Kidney epithelial cell (primary cell): ENCODE measurements around the gene ELOVL7. TPM values are rescaled to one million over a fixed set of nuclear protein-coding genes. Genes with fewer than 3 reads are reported as not detected.

Experiments used
- DNase-seq: peaks from one replicate; pipeline ENCODE4 v3.0.0-alpha.2; 2010; ENCODE audit warnings: low read depth
- H3K27me3 ChIP-seq: 2 replicates; pipeline ENCODE4 v1.6.0; 2011; ENCODE audit warnings: low read length; ENCODE audit not compliant: control insufficient read depth, insufficient read depth
- H3K36me3 ChIP-seq: 2 replicates; pipeline ENCODE4 v1.5.1; 2011; ENCODE audit warnings: low read length; ENCODE audit not compliant: control insufficient read depth, insufficient read depth
- H3K4me3 ChIP-seq: 2 replicates; pipeline ENCODE4 v1.5.1; 2011; ENCODE audit warnings: low read depth, mild to moderate bottlenecking, control low read depth, low read length
- total RNA-seq: library from RNA; depleted of rRNA; stranded (reverse); fragments of >200 nt; gene quantifications from 2 replicates; pipeline ENCODE4 v1.2.3, GENCODE V29; 2015
- TF ChIP-seq, protein P1 (sequence below): IDR thresholded peaks from 2 replicates; pipeline ENCODE4 v1.5.1; 2011; ENCODE audit warnings: mild to moderate bottlenecking, moderate library complexity, low read length, control low read depth, inconsistent platforms; ENCODE audit not compliant: insufficient read depth, poor library complexity, severe bottlenecking

Gene ELOVL7
- total RNA-seq, 1 donor from 2014 or later = 35.3 TPM

DNA sequence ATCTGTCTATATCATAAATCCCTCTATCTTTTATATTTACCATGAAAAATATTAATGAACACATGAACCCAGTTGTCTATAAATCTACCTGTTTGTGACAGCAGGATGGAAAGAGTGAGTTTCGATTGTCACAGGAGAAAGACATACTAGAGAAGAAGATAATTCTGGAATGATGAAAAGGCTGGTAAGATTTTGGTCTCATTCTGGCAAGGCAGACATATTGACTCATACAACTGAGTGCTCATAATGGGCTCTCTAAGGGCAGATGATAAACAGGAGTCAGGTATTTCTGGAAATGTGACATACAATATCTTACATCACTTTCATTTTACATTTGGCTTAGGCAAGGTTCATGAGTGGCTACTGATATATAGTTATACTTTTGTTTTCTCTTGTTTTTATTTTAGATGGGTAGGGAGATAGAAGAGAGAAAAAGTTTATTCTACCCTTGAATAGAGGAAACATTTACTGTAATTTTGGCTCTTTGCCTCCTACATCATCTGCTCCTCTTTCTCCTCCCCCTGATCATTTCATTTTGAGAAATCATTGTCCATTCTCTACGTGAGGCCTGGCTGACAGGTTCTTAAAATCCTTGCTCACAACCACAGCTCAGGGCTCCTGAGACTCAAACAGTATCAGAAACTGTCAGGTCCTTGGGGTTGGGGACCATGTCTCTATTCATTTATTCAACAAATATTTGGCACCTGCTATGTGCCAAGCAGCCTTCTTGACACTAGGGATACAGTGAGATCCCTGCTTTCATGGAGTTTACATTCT is 14.4 kb downstream of the ELOVL7 start:
- H3K36me3 ChIP-seq = no peaks in the 10 kb centered on the region
- no peaks in the 10 kb centered on the region for H3K27me3 ChIP-seq
- no peak overlapping the region for H3K4me3 ChIP-seq
- DNase-seq = no peak
- TF ChIP-seq, protein P1, sequence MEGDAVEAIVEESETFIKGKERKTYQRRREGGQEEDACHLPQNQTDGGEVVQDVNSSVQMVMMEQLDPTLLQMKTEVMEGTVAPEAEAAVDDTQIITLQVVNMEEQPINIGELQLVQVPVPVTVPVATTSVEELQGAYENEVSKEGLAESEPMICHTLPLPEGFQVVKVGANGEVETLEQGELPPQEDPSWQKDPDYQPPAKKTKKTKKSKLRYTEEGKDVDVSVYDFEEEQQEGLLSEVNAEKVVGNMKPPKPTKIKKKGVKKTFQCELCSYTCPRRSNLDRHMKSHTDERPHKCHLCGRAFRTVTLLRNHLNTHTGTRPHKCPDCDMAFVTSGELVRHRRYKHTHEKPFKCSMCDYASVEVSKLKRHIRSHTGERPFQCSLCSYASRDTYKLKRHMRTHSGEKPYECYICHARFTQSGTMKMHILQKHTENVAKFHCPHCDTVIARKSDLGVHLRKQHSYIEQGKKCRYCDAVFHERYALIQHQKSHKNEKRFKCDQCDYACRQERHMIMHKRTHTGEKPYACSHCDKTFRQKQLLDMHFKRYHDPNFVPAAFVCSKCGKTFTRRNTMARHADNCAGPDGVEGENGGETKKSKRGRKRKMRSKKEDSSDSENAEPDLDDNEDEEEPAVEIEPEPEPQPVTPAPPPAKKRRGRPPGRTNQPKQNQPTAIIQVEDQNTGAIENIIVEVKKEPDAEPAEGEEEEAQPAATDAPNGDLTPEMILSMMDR = no peak

GRCh38 chr5:60827201-60827600 is 16.9 kb downstream of the ELOVL7 start:
- H3K27me3 ChIP-seq = no peaks in the 10 kb centered on the region
- no peak for DNase-seq
- H3K4me3 ChIP-seq = no peak overlapping the region
- TF ChIP-seq, protein P1 = no peak
- no peaks in the 10 kb centered on the region for H3K36me3 ChIP-seq

GRCh38 chr5:60826653-60827052 is 17.4 kb downstream of the ELOVL7 start:
- no peaks in the 10 kb centered on the region for H3K36me3 ChIP-seq
- TF ChIP-seq, protein P1 = no peak
- H3K4me3 ChIP-seq = no peak overlapping the region
- DNase-seq = no peak
- H3K27me3 ChIP-seq = no peaks in the 10 kb centered on the region

DNA sequence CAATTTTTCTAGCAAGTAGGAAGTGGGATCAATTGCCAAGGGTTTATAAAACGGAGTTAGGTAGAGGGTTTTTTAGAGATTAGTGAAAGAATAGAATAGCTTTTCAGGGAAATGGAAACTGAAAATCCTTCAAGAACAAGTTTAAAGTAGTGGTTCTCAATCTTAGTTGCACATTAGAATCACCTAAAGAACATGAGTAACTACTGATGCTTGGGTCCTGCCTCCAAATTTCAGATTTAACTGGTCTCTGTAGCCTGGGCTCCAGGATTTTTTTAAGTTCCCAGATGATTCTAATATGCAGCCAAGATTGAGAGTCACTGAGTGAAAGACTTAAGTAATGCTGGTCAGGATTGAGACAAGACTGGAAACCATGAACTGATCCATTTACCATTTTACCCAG is 20.5 kb downstream of the ELOVL7 start:
- H3K27me3 ChIP-seq = no peaks in the 10 kb centered on the region
- H3K4me3 ChIP-seq = no peak overlapping the region
- TF ChIP-seq, protein P1 = no peak
- H3K36me3 ChIP-seq = no peaks in the 10 kb centered on the region
- DNase-seq = no peak

GRCh38 chr5:60822285-60822556 is 21.8 kb downstream of the ELOVL7 start:
- TF ChIP-seq, protein P1 = no peak
- H3K36me3 ChIP-seq = no peaks in the 10 kb centered on the region
- no peaks in the 10 kb centered on the region for H3K27me3 ChIP-seq
- no peak for DNase-seq
- no peak overlapping the region for H3K4me3 ChIP-seq
